ENCODE measurements around the gene ACP4. TPM values are rescaled to one million over a fixed set of nuclear protein-coding genes. Genes with fewer than 3 reads are reported as not detected.

ACP4 gene
- total and polyA plus RNA-seq, 2 experiments from 2014 or later: not detected

DNA sequence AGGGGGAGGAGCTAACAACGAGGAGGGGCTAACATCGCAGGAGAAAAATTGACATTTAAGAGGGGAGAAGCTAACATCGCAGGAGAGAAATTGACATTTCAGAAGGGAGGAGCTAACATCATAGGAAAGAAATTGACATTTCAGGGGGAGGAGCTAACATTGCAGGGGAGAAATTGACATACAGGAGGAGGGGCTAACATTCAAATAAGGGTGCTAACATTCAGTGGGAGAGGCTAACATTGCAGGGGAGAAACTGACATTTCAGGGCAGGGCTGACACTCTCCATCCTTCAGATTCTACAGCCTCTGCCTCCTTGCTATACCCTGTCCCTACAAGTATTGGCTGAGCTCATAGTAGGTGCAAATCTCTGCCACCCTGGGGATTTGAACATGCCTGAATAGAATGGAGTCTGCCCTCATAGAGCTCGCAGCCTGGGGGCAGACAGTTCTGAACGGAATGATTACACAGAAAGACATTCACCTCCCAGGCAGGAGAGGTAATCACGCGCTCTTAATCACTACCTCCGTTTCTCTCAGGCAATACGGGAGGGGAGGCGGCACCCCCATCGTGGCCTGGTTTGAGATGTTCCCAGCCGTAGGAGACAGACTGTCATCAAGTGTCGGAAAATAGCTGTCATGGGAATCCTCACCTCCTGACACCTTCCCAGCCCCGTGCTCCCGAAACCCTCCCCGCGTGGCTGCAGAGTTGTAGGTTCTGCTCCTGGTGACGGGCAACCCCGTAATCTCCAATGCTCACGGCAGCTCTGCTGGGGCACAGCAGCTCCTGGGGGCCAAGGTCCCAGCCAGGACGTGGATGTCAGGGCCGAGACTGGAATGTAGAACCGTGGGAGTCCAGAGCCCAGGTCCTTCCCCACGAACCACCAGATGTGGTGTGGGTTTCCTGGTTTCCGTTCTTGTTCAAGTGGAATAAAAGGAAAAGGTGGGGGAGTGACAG lies 10.4 kb upstream of the ACP4 start:
- TF ChIP-seq STAT1 (IDR thresholded peaks at IDR 0.05; ENCODE audit: unreplicated experiment) (no peak), JUNB (IDR thresholded peaks at IDR 0.05; ENCODE audit: unreplicated experiment) (no peak), NANOG (IDR thresholded peaks at IDR 0.05; ENCODE audit: borderline replicate concordance) (no peak), ZNF114 (CRISPR knock-in tag; IDR thresholded peaks at IDR 0.05) (no peak), EZH2phosphoT487 (IDR thresholded peaks at IDR 0.05; ENCODE audit: unreplicated experiment) (no peak), CREB1 (CRISPR knock-in tag; IDR thresholded peaks at IDR 0.05; ENCODE audit: low read depth) (no peak), EZH2 (IDR thresholded peaks at IDR 0.05; ENCODE audit: low read depth, unreplicated experiment) (no peak), POLR2AphosphoS5 (IDR thresholded peaks at IDR 0.05; ENCODE audit: low read depth) (no peak), ZNF331 (CRISPR knock-in tag; IDR thresholded peaks at IDR 0.05; ENCODE audit: low read depth) (no peak)
- TF ChIP-seq, protein P1, sequence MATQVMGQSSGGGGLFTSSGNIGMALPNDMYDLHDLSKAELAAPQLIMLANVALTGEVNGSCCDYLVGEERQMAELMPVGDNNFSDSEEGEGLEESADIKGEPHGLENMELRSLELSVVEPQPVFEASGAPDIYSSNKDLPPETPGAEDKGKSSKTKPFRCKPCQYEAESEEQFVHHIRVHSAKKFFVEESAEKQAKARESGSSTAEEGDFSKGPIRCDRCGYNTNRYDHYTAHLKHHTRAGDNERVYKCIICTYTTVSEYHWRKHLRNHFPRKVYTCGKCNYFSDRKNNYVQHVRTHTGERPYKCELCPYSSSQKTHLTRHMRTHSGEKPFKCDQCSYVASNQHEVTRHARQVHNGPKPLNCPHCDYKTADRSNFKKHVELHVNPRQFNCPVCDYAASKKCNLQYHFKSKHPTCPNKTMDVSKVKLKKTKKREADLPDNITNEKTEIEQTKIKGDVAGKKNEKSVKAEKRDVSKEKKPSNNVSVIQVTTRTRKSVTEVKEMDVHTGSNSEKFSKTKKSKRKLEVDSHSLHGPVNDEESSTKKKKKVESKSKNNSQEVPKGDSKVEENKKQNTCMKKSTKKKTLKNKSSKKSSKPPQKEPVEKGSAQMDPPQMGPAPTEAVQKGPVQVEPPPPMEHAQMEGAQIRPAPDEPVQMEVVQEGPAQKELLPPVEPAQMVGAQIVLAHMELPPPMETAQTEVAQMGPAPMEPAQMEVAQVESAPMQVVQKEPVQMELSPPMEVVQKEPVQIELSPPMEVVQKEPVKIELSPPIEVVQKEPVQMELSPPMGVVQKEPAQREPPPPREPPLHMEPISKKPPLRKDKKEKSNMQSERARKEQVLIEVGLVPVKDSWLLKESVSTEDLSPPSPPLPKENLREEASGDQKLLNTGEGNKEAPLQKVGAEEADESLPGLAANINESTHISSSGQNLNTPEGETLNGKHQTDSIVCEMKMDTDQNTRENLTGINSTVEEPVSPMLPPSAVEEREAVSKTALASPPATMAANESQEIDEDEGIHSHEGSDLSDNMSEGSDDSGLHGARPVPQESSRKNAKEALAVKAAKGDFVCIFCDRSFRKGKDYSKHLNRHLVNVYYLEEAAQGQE (IDR thresholded peaks at IDR 0.05; ENCODE audit: unreplicated experiment): no peak
- TF ChIP-seq, protein P2, sequence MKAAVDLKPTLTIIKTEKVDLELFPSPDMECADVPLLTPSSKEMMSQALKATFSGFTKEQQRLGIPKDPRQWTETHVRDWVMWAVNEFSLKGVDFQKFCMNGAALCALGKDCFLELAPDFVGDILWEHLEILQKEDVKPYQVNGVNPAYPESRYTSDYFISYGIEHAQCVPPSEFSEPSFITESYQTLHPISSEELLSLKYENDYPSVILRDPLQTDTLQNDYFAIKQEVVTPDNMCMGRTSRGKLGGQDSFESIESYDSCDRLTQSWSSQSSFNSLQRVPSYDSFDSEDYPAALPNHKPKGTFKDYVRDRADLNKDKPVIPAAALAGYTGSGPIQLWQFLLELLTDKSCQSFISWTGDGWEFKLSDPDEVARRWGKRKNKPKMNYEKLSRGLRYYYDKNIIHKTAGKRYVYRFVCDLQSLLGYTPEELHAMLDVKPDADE (IDR thresholded peaks at IDR 0.05): no peak
- TF ChIP-seq, protein P3, sequence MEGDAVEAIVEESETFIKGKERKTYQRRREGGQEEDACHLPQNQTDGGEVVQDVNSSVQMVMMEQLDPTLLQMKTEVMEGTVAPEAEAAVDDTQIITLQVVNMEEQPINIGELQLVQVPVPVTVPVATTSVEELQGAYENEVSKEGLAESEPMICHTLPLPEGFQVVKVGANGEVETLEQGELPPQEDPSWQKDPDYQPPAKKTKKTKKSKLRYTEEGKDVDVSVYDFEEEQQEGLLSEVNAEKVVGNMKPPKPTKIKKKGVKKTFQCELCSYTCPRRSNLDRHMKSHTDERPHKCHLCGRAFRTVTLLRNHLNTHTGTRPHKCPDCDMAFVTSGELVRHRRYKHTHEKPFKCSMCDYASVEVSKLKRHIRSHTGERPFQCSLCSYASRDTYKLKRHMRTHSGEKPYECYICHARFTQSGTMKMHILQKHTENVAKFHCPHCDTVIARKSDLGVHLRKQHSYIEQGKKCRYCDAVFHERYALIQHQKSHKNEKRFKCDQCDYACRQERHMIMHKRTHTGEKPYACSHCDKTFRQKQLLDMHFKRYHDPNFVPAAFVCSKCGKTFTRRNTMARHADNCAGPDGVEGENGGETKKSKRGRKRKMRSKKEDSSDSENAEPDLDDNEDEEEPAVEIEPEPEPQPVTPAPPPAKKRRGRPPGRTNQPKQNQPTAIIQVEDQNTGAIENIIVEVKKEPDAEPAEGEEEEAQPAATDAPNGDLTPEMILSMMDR (conservative IDR thresholded peaks at IDR 0.05; ENCODE audit: low read depth in 2 of 2): no peak
- TF ChIP-seq, protein P4, sequence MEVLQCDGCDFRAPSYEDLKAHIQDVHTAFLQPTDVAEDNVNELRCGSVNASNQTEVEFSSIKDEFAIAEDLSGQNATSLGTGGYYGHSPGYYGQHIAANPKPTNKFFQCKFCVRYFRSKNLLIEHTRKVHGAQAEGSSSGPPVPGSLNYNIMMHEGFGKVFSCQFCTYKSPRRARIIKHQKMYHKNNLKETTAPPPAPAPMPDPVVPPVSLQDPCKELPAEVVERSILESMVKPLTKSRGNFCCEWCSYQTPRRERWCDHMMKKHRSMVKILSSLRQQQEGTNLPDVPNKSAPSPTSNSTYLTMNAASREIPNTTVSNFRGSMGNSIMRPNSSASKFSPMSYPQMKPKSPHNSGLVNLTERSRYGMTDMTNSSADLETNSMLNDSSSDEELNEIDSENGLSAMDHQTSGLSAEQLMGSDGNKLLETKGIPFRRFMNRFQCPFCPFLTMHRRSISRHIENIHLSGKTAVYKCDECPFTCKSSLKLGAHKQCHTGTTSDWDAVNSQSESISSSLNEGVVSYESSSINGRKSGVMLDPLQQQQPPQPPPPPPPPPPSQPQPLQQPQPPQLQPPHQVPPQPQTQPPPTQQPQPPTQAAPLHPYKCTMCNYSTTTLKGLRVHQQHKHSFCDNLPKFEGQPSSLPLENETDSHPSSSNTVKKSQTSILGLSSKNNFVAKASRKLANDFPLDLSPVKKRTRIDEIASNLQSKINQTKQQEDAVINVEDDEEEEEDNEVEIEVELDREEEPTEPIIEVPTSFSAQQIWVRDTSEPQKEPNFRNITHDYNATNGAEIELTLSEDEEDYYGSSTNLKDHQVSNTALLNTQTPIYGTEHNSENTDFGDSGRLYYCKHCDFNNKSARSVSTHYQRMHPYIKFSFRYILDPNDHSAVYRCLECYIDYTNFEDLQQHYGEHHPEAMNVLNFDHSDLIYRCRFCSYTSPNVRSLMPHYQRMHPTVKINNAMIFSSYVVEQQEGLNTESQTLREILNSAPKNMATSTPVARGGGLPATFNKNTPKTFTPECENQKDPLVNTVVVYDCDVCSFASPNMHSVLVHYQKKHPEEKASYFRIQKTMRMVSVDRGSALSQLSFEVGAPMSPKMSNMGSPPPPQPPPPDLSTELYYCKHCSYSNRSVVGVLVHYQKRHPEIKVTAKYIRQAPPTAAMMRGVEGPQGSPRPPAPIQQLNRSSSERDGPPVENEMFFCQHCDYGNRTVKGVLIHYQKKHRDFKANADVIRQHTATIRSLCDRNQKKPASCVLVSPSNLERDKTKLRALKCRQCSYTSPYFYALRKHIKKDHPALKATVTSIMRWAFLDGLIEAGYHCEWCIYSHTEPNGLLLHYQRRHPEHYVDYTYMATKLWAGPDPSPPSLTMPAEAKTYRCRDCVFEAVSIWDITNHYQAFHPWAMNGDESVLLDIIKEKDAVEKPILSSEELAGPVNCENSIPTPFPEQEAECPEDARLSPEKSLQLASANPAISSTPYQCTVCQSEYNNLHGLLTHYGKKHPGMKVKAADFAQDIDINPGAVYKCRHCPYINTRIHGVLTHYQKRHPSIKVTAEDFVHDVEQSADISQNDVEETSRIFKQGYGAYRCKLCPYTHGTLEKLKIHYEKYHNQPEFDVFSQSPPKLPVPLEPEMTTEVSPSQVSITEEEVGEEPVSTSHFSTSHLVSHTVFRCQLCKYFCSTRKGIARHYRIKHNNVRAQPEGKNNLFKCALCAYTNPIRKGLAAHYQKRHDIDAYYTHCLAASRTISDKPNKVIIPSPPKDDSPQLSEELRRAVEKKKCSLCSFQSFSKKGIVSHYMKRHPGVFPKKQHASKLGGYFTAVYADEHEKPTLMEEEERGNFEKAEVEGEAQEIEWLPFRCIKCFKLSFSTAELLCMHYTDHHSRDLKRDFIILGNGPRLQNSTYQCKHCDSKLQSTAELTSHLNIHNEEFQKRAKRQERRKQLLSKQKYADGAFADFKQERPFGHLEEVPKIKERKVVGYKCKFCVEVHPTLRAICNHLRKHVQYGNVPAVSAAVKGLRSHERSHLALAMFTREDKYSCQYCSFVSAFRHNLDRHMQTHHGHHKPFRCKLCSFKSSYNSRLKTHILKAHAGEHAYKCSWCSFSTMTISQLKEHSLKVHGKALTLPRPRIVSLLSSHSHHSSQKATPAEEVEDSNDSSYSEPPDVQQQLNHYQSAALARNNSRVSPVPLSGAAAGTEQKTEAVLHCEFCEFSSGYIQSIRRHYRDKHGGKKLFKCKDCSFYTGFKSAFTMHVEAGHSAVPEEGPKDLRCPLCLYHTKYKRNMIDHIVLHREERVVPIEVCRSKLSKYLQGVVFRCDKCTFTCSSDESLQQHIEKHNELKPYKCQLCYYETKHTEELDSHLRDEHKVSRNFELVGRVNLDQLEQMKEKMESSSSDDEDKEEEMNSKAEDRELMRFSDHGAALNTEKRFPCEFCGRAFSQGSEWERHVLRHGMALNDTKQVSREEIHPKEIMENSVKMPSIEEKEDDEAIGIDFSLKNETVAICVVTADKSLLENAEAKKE (CRISPR knock-in tag; IDR thresholded peaks at IDR 0.05): no peak
- Mint-ChIP-seq H3K4me3 (no peak overlapping the region), H3K9me3 (peaks cover 92% of the 10 kb centered on the region), H3K4me1 (no peaks in the 10 kb centered on the region), H3K27ac (no peak overlapping the region), H3K27me3 (ENCODE audit: insufficient read depth, low read depth, poor library complexity) (peaks cover 15% of the 10 kb centered on the region), H3K36me3 (ENCODE audit: low read depth) (peaks cover 31% of the 10 kb centered on the region)
- no peaks in the 10 kb centered on the region for H3K9me2 ChIP-seq (ENCODE audit: insufficient read depth)
- ATAC-seq (no peak), DNase-seq (ENCODE audit: low spot score) (no peak)
- H3K36me3 ChIP-seq (ENCODE audit: insufficient read depth): no peaks in the 10 kb centered on the region
- H3K27me3 ChIP-seq (ENCODE audit: insufficient read depth): peaks cover 63% of the 10 kb centered on the region
- no peak overlapping the region for H3K4me2 ChIP-seq
- H4K20me1 ChIP-seq (replicated peaks; ENCODE audit: insufficient read depth): no peaks in the 10 kb centered on the region
- H2AFZ ChIP-seq: no peak overlapping the region
- H3K4me3 ChIP-seq: no peak overlapping the region
- no peak overlapping the region for H3K27ac ChIP-seq (ENCODE audit: low read depth)
- H3K4me1 ChIP-seq (ENCODE audit: insufficient read depth): peaks cover 13% of the 10 kb centered on the region
- H3F3A ChIP-seq (replicated peaks; ENCODE audit: low read depth): peaks cover 4% of the 10 kb centered on the region
- no peaks in the 10 kb centered on the region for H3K79me2 ChIP-seq (replicated peaks; ENCODE audit: insufficient read depth)

All from GM23338 (cell line).